IMR-90 (cell line): ENCODE results near the gene LINS1. TPM values are rescaled to one million over a fixed set of nuclear protein-coding genes. Genes with fewer than 3 reads are reported as not detected.

ENCODE experiments used
- ATAC-seq: fragments of 200-7000 bp; cut with Tn5 transposase; 2 replicates; pipeline ENCODE4 v1.9.1; 2020; ENCODE audit warnings: low read depth, mild to moderate bottlenecking, moderate library complexity
- BruUV-seq: library from RNA; stranded (reverse); fragments of 400-500 nt; replicated peaks from 2 replicates; lab custom pipeline; 2021; lab: Mats Ljungman, UMichigan
- CTCF ChIA-PET: fragments of 300-600 bp; formaldehyde crosslinking; extraction: SDS; loops from one replicate; lab custom pipeline; 2021; ENCODE audit warnings: antibody characterized with exemption; lab: Yijun Ruan, JAX
- POLR2A ChIA-PET: fragments of 300-600 bp; sonication (Branson Sonifier 250); formaldehyde crosslinking; loops from one replicate; lab custom pipeline; 2022; ENCODE audit warnings: antibody characterized with exemption; ENCODE audit not compliant: unreplicated experiment; lab: Charles Lee
- DNase-seq: peaks from one replicate; pipeline ENCODE4 v3.0.0; 2013
- H2AFZ ChIP-seq: replicated peaks from 2 replicates; pipeline ENCODE3; 2013; ENCODE audit warnings: low read length, mild to moderate bottlenecking; ENCODE audit not compliant: poor library complexity
- H2AK5ac ChIP-seq: 2 replicates; pipeline ENCODE4 v1.6.1; 2013; ENCODE audit warnings: low read depth, low read length, inconsistent platforms
- H2AK9ac ChIP-seq: replicated peaks from 2 replicates; pipeline ENCODE3; 2013; ENCODE audit warnings: mild to moderate bottlenecking, low read depth, low read length, moderate library complexity; ENCODE audit not compliant: poor library complexity
- H2BK120ac ChIP-seq: 2 replicates; pipeline ENCODE4 v1.6.1; 2013; ENCODE audit warnings: low read depth, low read length, inconsistent platforms
- H2BK15ac ChIP-seq: 3 replicates; pipeline ENCODE4 v1.6.1; 2013; ENCODE audit warnings: low read depth, low read length, inconsistent platforms
- H2BK20ac ChIP-seq: 2 replicates; pipeline ENCODE4 v1.6.1; 2013; ENCODE audit warnings: low read depth, mild to moderate bottlenecking, inconsistent platforms, low read length, moderate library complexity
- H2BK5ac ChIP-seq: 2 replicates; pipeline ENCODE4 v1.6.1; 2013; ENCODE audit warnings: mild to moderate bottlenecking, low read depth, low read length, inconsistent platforms; ENCODE audit not compliant: poor library complexity, severe bottlenecking
- H3K14ac ChIP-seq: replicated peaks from 2 replicates; pipeline ENCODE4 v1.6.1; 2013; ENCODE audit warnings: low read depth, low read length, inconsistent platforms
- H3K18ac ChIP-seq: 2 replicates; pipeline ENCODE4 v1.6.1; 2013; ENCODE audit warnings: low read depth, low read length, control low read depth
- H3K23ac ChIP-seq: 2 replicates; pipeline ENCODE4 v1.6.1; 2013; ENCODE audit warnings: low read depth, low read length, inconsistent platforms
- H3K27ac ChIP-seq: 2 replicates; pipeline ENCODE4 v1.5.1; 2013; ENCODE audit warnings: mild to moderate bottlenecking, control low read depth, low read length; ENCODE audit not compliant: insufficient read depth
- H3K27me3 ChIP-seq: 2 replicates; pipeline ENCODE4 v1.6.1; 2013; ENCODE audit warnings: low read length; ENCODE audit not compliant: control insufficient read depth, insufficient read depth
- H3K36me3 ChIP-seq: 2 replicates; pipeline ENCODE4 v1.6.1; 2013; ENCODE audit warnings: low read length, mixed read lengths; ENCODE audit not compliant: control insufficient read depth, insufficient read depth
- H3K4ac ChIP-seq: 2 replicates; pipeline ENCODE4 v1.6.1; 2013; ENCODE audit warnings: low read depth, low read length, inconsistent platforms
- H3K4me1 ChIP-seq: 2 replicates; pipeline ENCODE4 v1.6.1; 2013; ENCODE audit warnings: low read length, mixed read lengths; ENCODE audit not compliant: control insufficient read depth, insufficient read depth
- H3K4me2 ChIP-seq: 2 replicates; pipeline ENCODE4 v1.6.1; 2013; ENCODE audit warnings: low read depth, mild to moderate bottlenecking, control low read depth, low read length, moderate library complexity
- H3K4me3 ChIP-seq: 2 replicates; pipeline ENCODE4 v1.5.1; 2013; ENCODE audit warnings: low read depth, mild to moderate bottlenecking, control low read depth, low read length, moderate library complexity; ENCODE audit not compliant: insufficient read depth
- H3K56ac ChIP-seq: 2 replicates; pipeline ENCODE4 v1.6.1; 2013; ENCODE audit warnings: low read length, inconsistent platforms; ENCODE audit not compliant: insufficient read depth; ENCODE audit errors: extremely low read depth
- H3K79me1 ChIP-seq, 2 experiments: 2 replicates each; pipeline ENCODE4 v1.6.1; 2013; ENCODE audit warnings: low read length in 2 of 2, inconsistent platforms in 1 of 2, low read depth in 1 of 2
- H3K9ac ChIP-seq: 2 replicates; pipeline ENCODE4 v1.6.1; 2013; ENCODE audit warnings: low read depth, low read length, control low read depth
- H3K9me1 ChIP-seq: 2 replicates; pipeline ENCODE4 v1.6.1; 2013; ENCODE audit warnings: low read length, inconsistent platforms; ENCODE audit not compliant: insufficient read depth
- H3K9me3 ChIP-seq: 2 replicates; pipeline ENCODE4 v1.6.1; 2013; ENCODE audit warnings: low read length; ENCODE audit not compliant: control insufficient read depth, insufficient read depth
- H4K20me1 ChIP-seq: 2 replicates; pipeline ENCODE4 v1.6.1; 2013; ENCODE audit warnings: low read length, inconsistent platforms; ENCODE audit not compliant: insufficient read depth
- H4K5ac ChIP-seq: 2 replicates; pipeline ENCODE4 v1.6.1; 2013; ENCODE audit warnings: mild to moderate bottlenecking, low read depth, low read length, control low read depth
- H4K8ac ChIP-seq, 2 experiments: 2 replicates each; pipeline ENCODE4 v1.6.1; 2013; ENCODE audit warnings: low read depth in 2 of 2, low read length in 2 of 2, control low read depth in 1 of 2, inconsistent platforms in 1 of 2
- H4K91ac ChIP-seq: 2 replicates; pipeline ENCODE4 v1.6.1; 2013; ENCODE audit warnings: low read depth, low read length, inconsistent platforms; ENCODE audit not compliant: insufficient read depth
- CTCF ChIP-seq: conservative IDR thresholded peaks from 2 replicates; pipeline ENCODE4 v1.5.1; 2012; ENCODE audit warnings: mild to moderate bottlenecking, low read depth, low read length, improper control_type of control experiment
- NFE2L2 ChIP-seq: fragments of 150-350 bp; IDR thresholded peaks from 2 replicates; pipeline ENCODE4 v1.6.1; 2016; ENCODE audit warnings: low read depth, mild to moderate bottlenecking, low read length
- POLR2A ChIP-seq: IDR thresholded peaks from 2 replicates; pipeline ENCODE4 v1.6.1; 2012; ENCODE audit warnings: mild to moderate bottlenecking, low read depth, low read length
- WGBS, 2 experiments: methylation state at CpG; one replicate each; pipeline versions ENCODE4 v1.1.5 to v1.1.7; 2013; ENCODE audit warnings: missing lambda C conversion rate in 2 of 2; ENCODE audit not compliant: insufficient read length in 1 of 2; ENCODE audit errors: extremely low coverage in 2 of 2; 5-methylcytosine and 5-hydroxymethylcytosine counted together
- dilution Hi-C: fragments of 300-500 bp; cut with HindIII; formaldehyde crosslinking; loops from one replicate; pipeline ENCODE4 v1.14.3; 2018; ENCODE audit warnings: low sequenced_read_pairs; ENCODE audit not compliant: unreplicated experiment
- in situ Hi-C: fragments of 300-500 bp; cut with MboI; formaldehyde crosslinking; loops from 3 replicates; pipeline ENCODE4 v1.14.3; 2019; ENCODE audit warnings: low sequenced_read_pairs, inconsistent platforms, mixed read lengths
- intact Hi-C: fragments of 100-400 bp; cut with micrococcal nuclease; formaldehyde crosslinking; loops from 2 replicates; pipeline ENCODE4 v1.10.0; 2022
- polyA plus RNA-seq, 3 experiments: library from polyadenylated mRNA; depleted of rRNA; stranded (reverse); fragments of >200 nt; gene quantifications; 2 replicates each; pipeline ENCODE4 v1.2.3, GENCODE V29; 2012; ENCODE audit warnings: low replicate concordance in 1 of 3
- total RNA-seq: library from RNA; depleted of rRNA; stranded (reverse); fragments of >200 nt; gene quantifications from 2 replicates; pipeline ENCODE4 v1.2.3, GENCODE V29; 2012
- TF ChIP-seq, protein P1 (sequence below): fragments of 150-350 bp; IDR thresholded peaks from 2 replicates; pipeline ENCODE4 v1.6.1; 2017; ENCODE audit warnings: mild to moderate bottlenecking, antibody characterized with exemption, low read length, low read depth

LINS1 gene
- total and polyA plus RNA-seq, 2 of the 4 experiments (the other 2 are of a cell fraction) = 6.9 to 10.6 TPM

GRCh38 chr15:100642950-100643338 lies 41.0 kb upstream of the LINS1 start:
- H2AK5ac ChIP-seq = no peak overlapping the region
- no peak overlapping the region for H2BK20ac ChIP-seq
- no peaks in the 10 kb centered on the region for H3K36me3 ChIP-seq
- H3K4me3 ChIP-seq = no peak overlapping the region
- no peak overlapping the region for H2AK9ac ChIP-seq
- dilution Hi-C loops (loop anchor here (25.0 kb wide), 1 partner anchor 369 kb away; no protein-coding TSS in a partner anchor), in situ Hi-C loops (no loop called here), intact Hi-C loops (no loop called here)
- H3K27me3 ChIP-seq = no peaks in the 10 kb centered on the region
- no TSS peak for BruUV-seq
- no peak overlapping the region for H2BK15ac ChIP-seq
- no peaks in the 10 kb centered on the region for H3K9me3 ChIP-seq
- H4K5ac ChIP-seq = no peak overlapping the region
- H3K9me1 ChIP-seq = no peaks in the 10 kb centered on the region
- TF ChIP-seq, protein P1, sequence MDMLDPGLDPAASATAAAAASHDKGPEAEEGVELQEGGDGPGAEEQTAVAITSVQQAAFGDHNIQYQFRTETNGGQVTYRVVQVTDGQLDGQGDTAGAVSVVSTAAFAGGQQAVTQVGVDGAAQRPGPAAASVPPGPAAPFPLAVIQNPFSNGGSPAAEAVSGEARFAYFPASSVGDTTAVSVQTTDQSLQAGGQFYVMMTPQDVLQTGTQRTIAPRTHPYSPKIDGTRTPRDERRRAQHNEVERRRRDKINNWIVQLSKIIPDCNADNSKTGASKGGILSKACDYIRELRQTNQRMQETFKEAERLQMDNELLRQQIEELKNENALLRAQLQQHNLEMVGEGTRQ = no peak
- TF ChIP-seq CTCF = no peak
- no peak for TF ChIP-seq POLR2A
- TF ChIP-seq NFE2L2 = no peak
- no peak overlapping the region for H3K56ac ChIP-seq
- peaks cover 30 to 42% of the 10 kb centered on the region in 2 experiments for H3K79me1 ChIP-seq
- H2BK120ac ChIP-seq = no peak overlapping the region
- H3K9ac ChIP-seq = no peak overlapping the region
- no peak overlapping the region for H3K4me2 ChIP-seq
- H3K23ac ChIP-seq = no peak overlapping the region
- no peak overlapping the region for H3K14ac ChIP-seq
- CTCF ChIA-PET = no interaction called here
- ATAC-seq (no peak), DNase-seq (no peak)
- H4K91ac ChIP-seq = no peak overlapping the region
- POLR2A ChIA-PET = no interaction called here
- H3K4ac ChIP-seq = no peak overlapping the region
- no peaks in the 10 kb centered on the region; the same call in 1 of the 2 replicates for H4K20me1 ChIP-seq
- no peak overlapping the region for H3K27ac ChIP-seq
- H3K18ac ChIP-seq = no peak overlapping the region
- H2AFZ ChIP-seq = no peak overlapping the region
- H2BK5ac ChIP-seq = no peak overlapping the region
- H3K4me1 ChIP-seq = no peaks in the 10 kb centered on the region
- no peak overlapping the region for H4K8ac ChIP-seq
- WGBS, 2 experiments = no CpG with 5 or more reads among the region's 4 CpGs
